Measurements from ENCODE around the gene LRRC3B.

- TF ChIP-seq POLR2AphosphoS5 (IDR thresholded peaks at IDR 0.05; ENCODE audit: low read depth, low read length) (no peak), REST (IDR thresholded peaks at IDR 0.05; ENCODE audit: insufficient read depth in 1 of 2, low read depth in 2 of 2, low read length in 2 of 2) (no peak), TAF1 (IDR thresholded peaks at IDR 0.05; ENCODE audit: borderline replicate concordance, insufficient read depth, low read length) (no peak)
These were observed 24.5 kb downstream of the LRRC3B start for GRCh38 chr3:26647078-26647477.
